PC-9 (cell line): ENCODE measurements around the gene LCN10.

Experiments used
- CTCF ChIP-seq: fragments of 200-600 bp; sonication (generic); conservative IDR thresholded peaks from 2 replicates; pipeline ENCODE4 v1.6.1; 2017; ENCODE audit warnings: mixed run types, antibody characterized with exemption, mild to moderate bottlenecking, moderate library complexity
- EZH2 ChIP-seq: fragments of 200-600 bp; sonication (generic); IDR thresholded peaks from 2 replicates; pipeline ENCODE4 v1.8.0; 2017; ENCODE audit warnings: antibody characterized with exemption, low read depth

- no peak for TF ChIP-seq CTCF
- no peak for TF ChIP-seq EZH2
Observed at GRCh38 chr9:136697146-136697820, 45.5 kb downstream of the LCN10 start.
